K562 (cell line): ENCODE measurements around the gene EFNB3.

ENCODE experiments used
- ATF7 ChIP-seq: fragments of 450-650 bp; IDR thresholded peaks from 2 replicates; pipeline ENCODE4 v1.7.1; 2014; ENCODE audit warnings: mild to moderate bottlenecking, moderate library complexity
- EZH2 ChIP-seq: IDR thresholded peaks from 2 replicates; pipeline ENCODE4 v1.6.1; 2012; ENCODE audit warnings: low read depth, mild to moderate bottlenecking, inconsistent platforms, low read length, borderline replicate concordance
- FOXP1 ChIP-seq: sonication (generic); formaldehyde crosslinking; IDR thresholded peaks from 2 replicates; pipeline ENCODE4 v1.8.0; 2022; ENCODE audit warnings: mild to moderate bottlenecking, missing genetic modification reagents
- LCOR ChIP-seq: sonication (generic); formaldehyde crosslinking; IDR thresholded peaks from 2 replicates; pipeline ENCODE4 v1.8.0; 2022; ENCODE audit warnings: mild to moderate bottlenecking, missing genetic modification reagents
- POLR2G ChIP-seq: fragments of 200-400 bp; formaldehyde crosslinking; IDR thresholded peaks from 2 replicates; pipeline ENCODE4 v1.6.1; 2017; ENCODE audit warnings: low read depth, mild to moderate bottlenecking, antibody characterized with exemption, low read length, moderate library complexity
- SP1 ChIP-seq: sonication (generic); formaldehyde crosslinking; IDR thresholded peaks from 2 replicates; pipeline ENCODE4 v1.8.1; 2022; ENCODE audit warnings: mild to moderate bottlenecking, missing genetic modification reagents
- ZNF274 ChIP-seq: IDR thresholded peaks from 2 replicates; pipeline ENCODE4 v1.6.1; 2011; ENCODE audit warnings: low read depth, mild to moderate bottlenecking, low read length, moderate library complexity, borderline replicate concordance
- TF ChIP-seq, protein P1 (sequence below), 3 experiments: IDR thresholded peaks in 2 of 3; conservative IDR thresholded peaks in 1 of 3; 2 replicates each; pipeline ENCODE4 v1.5.1; 2011 to 2012; ENCODE audit warnings: low read length in 3 of 3, mild to moderate bottlenecking in 3 of 3, control low read depth in 2 of 3, improper control_type of control experiment in 1 of 3, inconsistent platforms in 1 of 3, low read depth in 1 of 3, mixed read lengths in 1 of 3, moderate library complexity in 1 of 3; ENCODE audit not compliant: insufficient read depth in 2 of 3
- TF ChIP-seq, protein P2 (sequence below): IDR thresholded peaks from 3 replicates; pipeline ENCODE4 v1.6.1; 2011; ENCODE audit warnings: borderline replicate concordance, mild to moderate bottlenecking; ENCODE audit not compliant: insufficient read length, insufficient read depth

- TF ChIP-seq LCOR (no peak), EZH2 (no peak), FOXP1 (CRISPR knock-in tag) (no peak), ZNF274 (no peak), ATF7 (no peak), POLR2G (no peak), SP1 (no peak)
- TF ChIP-seq, protein P1, sequence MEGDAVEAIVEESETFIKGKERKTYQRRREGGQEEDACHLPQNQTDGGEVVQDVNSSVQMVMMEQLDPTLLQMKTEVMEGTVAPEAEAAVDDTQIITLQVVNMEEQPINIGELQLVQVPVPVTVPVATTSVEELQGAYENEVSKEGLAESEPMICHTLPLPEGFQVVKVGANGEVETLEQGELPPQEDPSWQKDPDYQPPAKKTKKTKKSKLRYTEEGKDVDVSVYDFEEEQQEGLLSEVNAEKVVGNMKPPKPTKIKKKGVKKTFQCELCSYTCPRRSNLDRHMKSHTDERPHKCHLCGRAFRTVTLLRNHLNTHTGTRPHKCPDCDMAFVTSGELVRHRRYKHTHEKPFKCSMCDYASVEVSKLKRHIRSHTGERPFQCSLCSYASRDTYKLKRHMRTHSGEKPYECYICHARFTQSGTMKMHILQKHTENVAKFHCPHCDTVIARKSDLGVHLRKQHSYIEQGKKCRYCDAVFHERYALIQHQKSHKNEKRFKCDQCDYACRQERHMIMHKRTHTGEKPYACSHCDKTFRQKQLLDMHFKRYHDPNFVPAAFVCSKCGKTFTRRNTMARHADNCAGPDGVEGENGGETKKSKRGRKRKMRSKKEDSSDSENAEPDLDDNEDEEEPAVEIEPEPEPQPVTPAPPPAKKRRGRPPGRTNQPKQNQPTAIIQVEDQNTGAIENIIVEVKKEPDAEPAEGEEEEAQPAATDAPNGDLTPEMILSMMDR (IDR thresholded peaks at IDR 0.05 in 2 of 3, conservative IDR thresholded peaks at IDR 0.05 in 1 of 3; ENCODE audit: insufficient read depth in 2 of 3, low read depth in 1 of 3, low read length in 3 of 3) = no peak
- TF ChIP-seq, protein P2, sequence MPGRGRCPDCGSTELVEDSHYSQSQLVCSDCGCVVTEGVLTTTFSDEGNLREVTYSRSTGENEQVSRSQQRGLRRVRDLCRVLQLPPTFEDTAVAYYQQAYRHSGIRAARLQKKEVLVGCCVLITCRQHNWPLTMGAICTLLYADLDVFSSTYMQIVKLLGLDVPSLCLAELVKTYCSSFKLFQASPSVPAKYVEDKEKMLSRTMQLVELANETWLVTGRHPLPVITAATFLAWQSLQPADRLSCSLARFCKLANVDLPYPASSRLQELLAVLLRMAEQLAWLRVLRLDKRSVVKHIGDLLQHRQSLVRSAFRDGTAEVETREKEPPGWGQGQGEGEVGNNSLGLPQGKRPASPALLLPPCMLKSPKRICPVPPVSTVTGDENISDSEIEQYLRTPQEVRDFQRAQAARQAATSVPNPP = no peak
These were observed 3.3 kb upstream of the EFNB3 start for GRCh38 chr17:7701681-7702080.
